ENCODE data around the gene PRKAR1B. TPM values are rescaled to one million over a fixed set of nuclear protein-coding genes. Genes with fewer than 3 reads are reported as not detected.
"Not testable (repeated sequence)": the region's sequence is repeated elsewhere in the genome, so short reads cannot be mapped to it uniquely, and the experiment has no call there.

The PRKAR1B gene
- total and polyA plus RNA-seq, 2 donors = 13.7 to 15.4 TPM

DNA sequence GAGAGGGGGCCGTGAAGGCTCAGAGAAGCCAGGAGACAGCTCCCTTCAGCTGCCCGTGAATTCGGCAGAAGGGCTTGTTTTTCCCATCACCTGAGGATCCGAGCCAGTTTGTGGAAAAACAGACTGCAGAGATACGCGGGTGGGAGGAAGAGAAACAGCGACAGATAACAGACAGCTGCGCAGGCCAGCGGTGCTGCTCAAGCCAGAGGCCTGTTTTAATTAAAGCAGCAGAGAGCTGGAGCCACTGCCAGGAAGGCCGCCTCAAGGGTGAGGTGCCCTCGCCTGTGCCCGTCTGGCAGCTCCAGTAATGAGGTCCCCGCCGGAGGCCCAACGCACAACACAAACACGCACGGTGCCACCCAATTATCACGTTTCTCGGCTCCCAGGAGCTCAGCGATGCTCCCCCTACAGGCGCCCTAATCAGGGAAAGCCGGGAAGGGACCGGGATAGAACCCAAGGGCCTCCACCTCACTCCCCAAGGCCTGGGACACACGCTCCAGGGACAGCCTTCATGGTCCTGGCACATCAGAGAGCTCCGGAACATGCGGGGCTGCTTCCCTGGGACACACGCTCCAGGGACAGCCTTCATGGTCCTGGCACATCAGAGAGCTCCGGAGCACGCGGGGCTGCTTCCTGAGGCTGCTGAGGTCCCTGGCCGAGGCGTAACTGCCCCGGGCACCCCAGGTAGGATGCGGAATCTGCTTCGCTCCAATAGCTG is 61.2 kb downstream of the PRKAR1B start:
- DNase-seq (ENCODE audit: low read depth in 6 of 9, low spot score in 9 of 9) = no peak
- Histone ChIP-seq H3K9me3 (ENCODE audit: control insufficient read depth in 2 of 2, insufficient read depth in 1 of 2, low read length in 1 of 2) (peaks cover 0 to 4% of the 10 kb centered on the region in 2 donors), H3K4me3 (ENCODE audit: low read length in 2 of 2) (no peak overlapping the region), H3K27me3 (ENCODE audit: control insufficient read depth in 2 of 2, insufficient read depth in 1 of 2, low read length in 1 of 2) (no peaks in the 10 kb centered on the region), H3K27ac (ENCODE audit: low read depth in 1 of 2, low read length in 1 of 2) (no peak overlapping the region), H3K36me3 (ENCODE audit: control insufficient read depth in 2 of 2, insufficient read depth in 2 of 2, low read length in 1 of 2) (peaks cover 0 to 2% of the 10 kb centered on the region in 2 donors), H3K4me1 (ENCODE audit: control insufficient read depth in 2 of 2, insufficient read depth in 2 of 2, low read length in 2 of 2) (peaks cover 4 to 17% of the 10 kb centered on the region in 2 donors)
- WGBS = 97% methylated on average over 35 of the region's 35 CpGs

GRCh38 chr7:664997-665735 is 61.9 kb downstream of the PRKAR1B start:
- no peaks in the 10 kb centered on the region for H3K27me3 ChIP-seq (ENCODE audit: control insufficient read depth in 2 of 2, insufficient read depth in 1 of 2, low read length in 1 of 2)
- peaks cover 0 to 2% of the 10 kb centered on the region in 2 donors for H3K36me3 ChIP-seq (ENCODE audit: control insufficient read depth in 2 of 2, insufficient read depth in 2 of 2, low read length in 1 of 2)
- peaks cover 0 to 4% of the 10 kb centered on the region in 2 donors for H3K9me3 ChIP-seq (ENCODE audit: control insufficient read depth in 2 of 2, insufficient read depth in 1 of 2, low read length in 1 of 2)
- peaks cover 4 to 17% of the 10 kb centered on the region in 2 donors for H3K4me1 ChIP-seq (ENCODE audit: control insufficient read depth in 2 of 2, insufficient read depth in 2 of 2, low read length in 2 of 2)
- no peak overlapping the region for H3K4me3 ChIP-seq (ENCODE audit: low read length in 2 of 2)
- no peak for DNase-seq (ENCODE audit: low read depth in 6 of 9, low spot score in 9 of 9)
- WGBS = 95% methylated on average over 20 of the region's 20 CpGs
- no peak overlapping the region for H3K27ac ChIP-seq (ENCODE audit: low read depth in 1 of 2, low read length in 1 of 2)

DNA sequence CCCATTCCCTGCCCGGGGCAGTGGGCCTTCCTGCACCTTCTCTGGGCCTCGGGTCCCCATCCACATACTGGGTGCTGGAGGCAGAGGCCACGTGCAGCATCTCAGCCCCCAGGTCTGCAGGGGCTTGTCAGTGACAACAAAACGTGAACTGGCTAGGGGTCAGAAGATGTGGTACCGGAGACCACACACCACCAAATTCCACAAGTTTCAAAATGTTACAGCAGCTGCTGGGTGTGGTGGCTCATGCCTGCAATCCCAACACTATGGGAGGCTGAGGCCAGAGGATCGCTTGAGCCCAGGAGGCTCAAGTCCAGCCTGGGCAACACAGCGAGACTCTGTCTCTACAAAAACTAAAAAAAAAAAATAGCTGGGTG is 62.7 kb downstream of the PRKAR1B start:
- no peak for DNase-seq (ENCODE audit: low read depth in 6 of 9, low spot score in 9 of 9)

GRCh38 chr7:662576-662975 is 64.5 kb downstream of the PRKAR1B start:
- 97% methylated on average over 4 of the region's 4 CpGs for WGBS
- H3K4me1 ChIP-seq (ENCODE audit: control insufficient read depth in 2 of 2, insufficient read depth in 2 of 2, low read length in 2 of 2) = peaks cover 0 to 3% of the 10 kb centered on the region in 2 donors
- peaks cover 1 to 12% of the 10 kb centered on the region in 2 donors for H3K9me3 ChIP-seq (ENCODE audit: control insufficient read depth in 2 of 2, insufficient read depth in 1 of 2, low read length in 1 of 2)
- H3K27me3 ChIP-seq (ENCODE audit: control insufficient read depth in 2 of 2, insufficient read depth in 1 of 2, low read length in 1 of 2) = no peaks in the 10 kb centered on the region
- no peak overlapping the region for H3K27ac ChIP-seq (ENCODE audit: low read depth in 1 of 2, low read length in 1 of 2)
- DNase-seq (ENCODE audit: low read depth in 6 of 9, low spot score in 9 of 9) = no peak
- no peaks in the 10 kb centered on the region for H3K36me3 ChIP-seq (ENCODE audit: control insufficient read depth in 2 of 2, insufficient read depth in 2 of 2, low read length in 1 of 2)
- H3K4me3 ChIP-seq (ENCODE audit: low read length in 2 of 2) = no peak overlapping the region

More for the DNA sequence above, 62.7 kb downstream of the PRKAR1B start:
- H3K4me3 ChIP-seq (ENCODE audit: low read length in 2 of 2) = no peak overlapping the region
- H3K9me3 ChIP-seq (ENCODE audit: control insufficient read depth in 2 of 2, insufficient read depth in 1 of 2, low read length in 1 of 2) = peaks cover 0 to 8% of the 10 kb centered on the region in 2 donors
- peaks cover 4 to 17% of the 10 kb centered on the region in 2 donors for H3K4me1 ChIP-seq (ENCODE audit: control insufficient read depth in 2 of 2, insufficient read depth in 2 of 2, low read length in 2 of 2)
- WGBS = 98% methylated on average over 7 of the region's 7 CpGs
- peaks cover 0 to 2% of the 10 kb centered on the region in 2 donors for H3K36me3 ChIP-seq (ENCODE audit: control insufficient read depth in 2 of 2, insufficient read depth in 2 of 2, low read length in 1 of 2)
- H3K27me3 ChIP-seq (ENCODE audit: control insufficient read depth in 2 of 2, insufficient read depth in 1 of 2, low read length in 1 of 2) = no peaks in the 10 kb centered on the region
- H3K27ac ChIP-seq (ENCODE audit: low read depth in 1 of 2, low read length in 1 of 2) = no peak overlapping the region

GRCh38 chr7:659996-660395 is 67.1 kb downstream of the PRKAR1B start:
- Histone ChIP-seq H3K4me3 (ENCODE audit: low read length in 2 of 2) (no peak overlapping the region), H3K27ac (ENCODE audit: low read depth in 1 of 2, low read length in 1 of 2) (no peak overlapping the region), H3K9me3 (ENCODE audit: control insufficient read depth in 2 of 2, insufficient read depth in 1 of 2, low read length in 1 of 2) (peaks cover 1 to 12% of the 10 kb centered on the region in 2 donors), H3K4me1 (ENCODE audit: control insufficient read depth in 2 of 2, insufficient read depth in 2 of 2, low read length in 2 of 2) (no peaks in the 10 kb centered on the region), H3K36me3 (ENCODE audit: control insufficient read depth in 2 of 2, insufficient read depth in 2 of 2, low read length in 1 of 2) (no peaks in the 10 kb centered on the region), H3K27me3 (ENCODE audit: control insufficient read depth in 2 of 2, insufficient read depth in 1 of 2, low read length in 1 of 2) (no peaks in the 10 kb centered on the region)
- WGBS = 98% methylated on average over 13 of the region's 13 CpGs
- no peak for DNase-seq (ENCODE audit: low read depth in 6 of 9, low spot score in 9 of 9)

DNA sequence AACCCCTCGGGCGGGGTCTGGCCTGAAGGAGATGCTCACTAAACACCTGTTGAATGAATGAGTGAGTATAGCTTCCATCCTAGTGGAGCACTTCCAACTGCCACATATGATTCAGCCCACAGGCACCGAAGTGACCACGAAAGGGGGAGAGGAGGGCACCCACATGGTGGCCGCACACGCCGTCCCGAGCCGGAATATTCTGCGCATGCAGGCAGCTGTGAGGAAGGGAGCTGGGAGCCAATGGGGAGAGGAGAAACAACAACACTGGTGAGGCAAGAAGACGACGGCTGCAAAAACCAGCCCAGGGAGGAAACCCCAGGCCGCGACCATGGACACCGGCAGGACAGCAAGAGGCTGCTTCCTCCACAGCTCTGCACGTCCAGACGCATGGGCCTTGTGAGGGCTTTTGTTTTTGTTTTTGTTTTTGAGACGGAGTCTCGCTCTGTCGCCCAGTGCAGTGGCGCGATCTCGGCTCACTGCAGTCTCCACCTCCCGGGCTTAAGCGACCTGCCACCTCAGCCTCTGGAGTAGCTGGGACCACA is 67.7 kb downstream of the PRKAR1B start:
- H3K9me3 ChIP-seq (ENCODE audit: control insufficient read depth in 2 of 2, insufficient read depth in 1 of 2, low read length in 1 of 2) = peaks cover 1 to 12% of the 10 kb centered on the region in 2 donors
- H3K27ac ChIP-seq (ENCODE audit: low read depth in 1 of 2, low read length in 1 of 2) = no peak overlapping the region
- no peak for DNase-seq (ENCODE audit: low read depth in 6 of 9, low spot score in 9 of 9)
- H3K27me3 ChIP-seq (ENCODE audit: control insufficient read depth in 2 of 2, insufficient read depth in 1 of 2, low read length in 1 of 2) = no peaks in the 10 kb centered on the region
- no peak overlapping the region for H3K4me3 ChIP-seq (ENCODE audit: low read length in 2 of 2)
- WGBS = 98% methylated on average over 25 of the region's 25 CpGs
- H3K36me3 ChIP-seq (ENCODE audit: control insufficient read depth in 2 of 2, insufficient read depth in 2 of 2, low read length in 1 of 2) = no peaks in the 10 kb centered on the region
- no peaks in the 10 kb centered on the region for H3K4me1 ChIP-seq (ENCODE audit: control insufficient read depth in 2 of 2, insufficient read depth in 2 of 2, low read length in 2 of 2)

- Histone ChIP-seq H3K36me3 (ENCODE audit: control insufficient read depth in 2 of 2, insufficient read depth in 2 of 2, low read length in 1 of 2) (peaks cover 0 to 5% of the 10 kb centered on the region in 2 donors), H3K27ac (ENCODE audit: low read depth in 1 of 2, low read length in 1 of 2) (no peak overlapping the region), H3K9me3 (ENCODE audit: control insufficient read depth in 2 of 2, insufficient read depth in 1 of 2, low read length in 1 of 2) (peaks cover 2 to 17% of the 10 kb centered on the region in 2 donors), H3K27me3 (ENCODE audit: control insufficient read depth in 2 of 2, insufficient read depth in 1 of 2, low read length in 1 of 2) (no peaks in the 10 kb centered on the region), H3K4me1 (ENCODE audit: control insufficient read depth in 2 of 2, insufficient read depth in 2 of 2, low read length in 2 of 2) (no peaks in the 10 kb centered on the region), H3K4me3 (ENCODE audit: low read length in 2 of 2) (no peak overlapping the region)
- no peak for DNase-seq (ENCODE audit: low read depth in 6 of 9, low spot score in 9 of 9)
- WGBS = 93% methylated on average over 16 of the region's 16 CpGs
Observed at GRCh38 chr7:657565-658119, 69.4 kb downstream of the PRKAR1B start.

DNA sequence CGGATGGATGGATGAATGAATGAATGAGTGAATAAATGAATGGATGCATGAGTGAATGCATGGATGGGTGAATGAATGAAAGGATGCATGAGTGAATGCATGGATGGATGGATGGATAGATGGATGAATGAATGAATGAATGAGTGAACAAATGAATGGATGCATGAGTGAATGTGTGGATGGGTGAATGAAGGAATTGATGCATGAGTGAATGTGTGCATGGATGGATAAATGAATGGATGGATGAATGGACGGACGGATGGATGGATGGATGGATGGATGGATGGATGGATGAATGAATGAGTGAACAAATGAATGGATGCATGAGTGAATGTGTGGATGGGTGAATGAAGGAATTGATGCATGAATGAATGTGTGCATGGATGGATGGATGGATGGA is 70.1 kb downstream of the PRKAR1B start:
- not testable (repeated sequence) for H3K36me3 ChIP-seq (ENCODE audit: control insufficient read depth in 2 of 2, insufficient read depth in 2 of 2, low read length in 1 of 2); H3K4me1 ChIP-seq (ENCODE audit: control insufficient read depth in 2 of 2, insufficient read depth in 2 of 2, low read length in 2 of 2); DNase-seq (ENCODE audit: low read depth in 6 of 9, low spot score in 9 of 9); H3K27ac ChIP-seq (ENCODE audit: low read depth in 1 of 2, low read length in 1 of 2); H3K27me3 ChIP-seq (ENCODE audit: control insufficient read depth in 2 of 2, insufficient read depth in 1 of 2, low read length in 1 of 2); H3K4me3 ChIP-seq (ENCODE audit: low read length in 2 of 2)
- H3K9me3 ChIP-seq (ENCODE audit: control insufficient read depth in 2 of 2, insufficient read depth in 1 of 2, low read length in 1 of 2) = peaks cover 4 to 24% of the 10 kb centered on the region in 2 donors
- 83% methylated on average over 3 of the region's 3 CpGs for WGBS

DNA sequence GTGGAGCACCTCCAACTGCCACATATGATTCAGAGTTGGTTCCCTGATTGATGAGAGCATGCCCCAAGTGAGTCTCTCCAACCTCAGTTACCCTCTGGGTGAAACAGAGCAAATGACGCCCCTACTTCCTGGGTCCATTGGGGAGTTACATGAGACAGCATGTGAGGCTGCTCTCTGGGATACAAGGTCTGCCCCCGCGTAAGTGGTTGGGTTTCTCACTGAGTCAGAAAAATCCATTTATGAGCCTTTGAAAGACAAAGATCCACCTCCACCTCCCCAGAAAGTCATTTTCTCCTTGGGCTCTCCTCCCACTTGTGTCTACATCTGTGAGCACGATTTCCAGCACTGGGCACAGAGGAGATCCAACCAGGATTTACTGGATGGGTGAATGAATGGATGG is 71.3 kb downstream of the PRKAR1B start:
- H3K36me3 ChIP-seq (ENCODE audit: control insufficient read depth in 2 of 2, insufficient read depth in 2 of 2, low read length in 1 of 2) = peaks cover 0 to 5% of the 10 kb centered on the region in 2 donors
- H3K9me3 ChIP-seq (ENCODE audit: control insufficient read depth in 2 of 2, insufficient read depth in 1 of 2, low read length in 1 of 2) = peaks cover 4 to 26% of the 10 kb centered on the region in 2 donors
- H3K27me3 ChIP-seq (ENCODE audit: control insufficient read depth in 2 of 2, insufficient read depth in 1 of 2, low read length in 1 of 2) = no peaks in the 10 kb centered on the region
- no peak for DNase-seq (ENCODE audit: low read depth in 6 of 9, low spot score in 9 of 9)
- no peak overlapping the region for H3K4me3 ChIP-seq (ENCODE audit: low read length in 2 of 2)
- WGBS = over 99% methylated on average over 4 of the region's 4 CpGs
- no peak overlapping the region for H3K27ac ChIP-seq (ENCODE audit: low read depth in 1 of 2, low read length in 1 of 2)
- no peaks in the 10 kb centered on the region for H3K4me1 ChIP-seq (ENCODE audit: control insufficient read depth in 2 of 2, insufficient read depth in 2 of 2, low read length in 2 of 2)
